OCI-LY1 (cell line): ENCODE measurements around the gene GNA12.
"Not testable (repeated sequence)": the region's sequence is repeated elsewhere in the genome, so short reads cannot be mapped to it uniquely, and the experiment has no call there.

Experiments
- H2AFZ ChIP-seq: fragments of 200-600 bp; sonication (generic), shearing (Covaris generic); 2 replicates; pipeline ENCODE4 v1.6.0; 2014; ENCODE audit warnings: antibody characterized with exemption, mild to moderate bottlenecking, low read length
- H3F3A ChIP-seq: fragments of 200-600 bp; sonication (generic), shearing (Covaris generic); 2 replicates; pipeline ENCODE4 v1.6.0; 2014; ENCODE audit warnings: mild to moderate bottlenecking, antibody characterized with exemption, low read length, moderate library complexity; ENCODE audit not compliant: insufficient read depth
- H3K27ac ChIP-seq: fragments of 200-600 bp; sonication (generic); 2 replicates; pipeline ENCODE4 v1.5.1; 2014; ENCODE audit warnings: low read length, mixed run types, mild to moderate bottlenecking, low read depth; ENCODE audit not compliant: poor library complexity, severe bottlenecking
- H3K27me3 ChIP-seq: fragments of 200-600 bp; sonication (generic); 2 replicates; pipeline ENCODE4 v1.6.0; 2014; ENCODE audit warnings: antibody characterized with exemption, mild to moderate bottlenecking, low read length, moderate library complexity; ENCODE audit not compliant: insufficient read depth
- H3K36me3 ChIP-seq: fragments of 200-600 bp; sonication (generic); 2 replicates; pipeline ENCODE4 v1.6.1; 2014; ENCODE audit warnings: mild to moderate bottlenecking, antibody characterized with exemption, low read length, moderate library complexity, mixed read lengths; ENCODE audit not compliant: insufficient read depth
- H3K4me1 ChIP-seq: fragments of 200-600 bp; sonication (generic); 2 replicates; pipeline ENCODE4 v1.5.1; 2014; ENCODE audit warnings: mild to moderate bottlenecking, low read length, moderate library complexity; ENCODE audit not compliant: insufficient read depth, severe bottlenecking
- H3K4me2 ChIP-seq: fragments of 200-600 bp; sonication (generic), shearing (Covaris generic); 2 replicates; pipeline ENCODE4 v1.6.1; 2014; ENCODE audit warnings: low read length
- H3K4me3 ChIP-seq: fragments of 200-600 bp; sonication (generic); 2 replicates; pipeline ENCODE4 v1.5.1; 2014; ENCODE audit warnings: low read length, low read depth, mild to moderate bottlenecking, mixed read lengths; ENCODE audit not compliant: poor library complexity, severe bottlenecking
- H3K79me2 ChIP-seq: fragments of 200-600 bp; shearing (Covaris generic); 2 replicates; pipeline ENCODE4 v1.6.1; 2016; ENCODE audit warnings: mixed run types, low read length, mixed read lengths; ENCODE audit not compliant: insufficient read depth
- H3K9ac ChIP-seq: fragments of 200-600 bp; sonication (generic), shearing (Covaris generic); 2 replicates; pipeline ENCODE4 v1.6.1; 2014; ENCODE audit warnings: mild to moderate bottlenecking, low read length, mixed read lengths
- H3K9me2 ChIP-seq: fragments of 200-600 bp; sonication (generic), shearing (Covaris generic); 2 replicates; pipeline ENCODE4 v1.6.1; 2014; ENCODE audit warnings: low read depth, mild to moderate bottlenecking, low read length, mixed read lengths
- H3K9me3 ChIP-seq: fragments of 200-600 bp; shearing (Covaris generic); 2 replicates; pipeline ENCODE4 v1.6.1; 2014; ENCODE audit warnings: low read length, mixed read lengths
- H4K20me1 ChIP-seq: fragments of 200-600 bp; sonication (generic), shearing (Covaris generic); 2 replicates; pipeline ENCODE4 v1.6.0; 2016; ENCODE audit warnings: mild to moderate bottlenecking, low read length; ENCODE audit not compliant: insufficient read depth
- EZH2 ChIP-seq: fragments of 200-600 bp; sonication (generic), shearing (Covaris generic); IDR thresholded peaks from 2 replicates; pipeline ENCODE4 v1.8.0; 2017; ENCODE audit warnings: borderline replicate concordance, mixed run types, mild to moderate bottlenecking, antibody characterized with exemption, low read length, moderate library complexity, mixed read lengths
- TF ChIP-seq, protein P1 (sequence below): fragments of 200-600 bp; sonication (generic), shearing (Covaris generic); IDR thresholded peaks from 2 replicates; pipeline ENCODE4 v1.5.1; 2017; ENCODE audit warnings: mild to moderate bottlenecking, antibody characterized with exemption, low read length, moderate library complexity, mixed read lengths

Gene GNA12

DNA sequence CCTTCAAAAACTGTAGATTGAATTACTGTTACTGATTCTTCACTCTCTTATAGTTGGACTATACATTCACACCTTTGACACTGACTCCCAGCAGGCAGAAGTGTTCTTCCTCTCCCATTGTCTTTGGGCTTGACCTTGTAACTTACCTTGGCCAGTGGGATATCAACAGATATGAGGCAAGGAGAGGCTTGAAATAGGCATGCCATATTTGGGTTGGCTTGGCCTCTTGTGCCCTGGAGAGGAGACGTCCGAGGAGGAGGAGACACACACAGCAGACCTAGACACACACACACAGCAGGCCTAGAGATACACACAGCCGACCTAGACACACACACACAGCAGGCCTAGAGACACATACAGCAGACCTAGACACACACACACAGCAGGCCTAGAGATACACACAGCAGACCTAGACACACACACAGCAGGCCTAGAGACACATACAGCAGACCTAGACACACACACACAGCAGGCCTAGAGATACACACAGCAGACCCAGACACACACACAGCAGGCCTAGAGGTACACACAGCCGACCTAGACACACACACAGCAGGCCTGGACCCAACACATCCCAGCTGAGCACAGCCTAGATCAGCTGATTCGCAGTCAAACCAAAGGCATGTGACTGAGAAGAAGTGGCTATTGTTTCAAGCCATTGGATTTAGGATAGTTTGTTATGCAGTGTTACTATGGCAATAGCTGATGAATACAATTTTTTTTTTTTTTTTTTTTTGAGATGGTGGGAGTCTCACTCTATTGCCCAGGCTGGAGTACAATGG is 12.5 kb upstream of the GNA12 start:
- Histone ChIP-seq H3K27me3 (peaks cover 3% of the 10 kb centered on the region; the same call in 1 of the 2 replicates), H3K36me3 (no peaks in the 10 kb centered on the region), H2AFZ (no peak overlapping the region), H3K4me2 (no peak overlapping the region), H3K9me2 (no peaks in the 10 kb centered on the region), H3F3A (no peaks in the 10 kb centered on the region), H3K79me2 (no peaks in the 10 kb centered on the region), H3K4me3 (no peak overlapping the region), H3K9me3 (no peaks in the 10 kb centered on the region), H3K4me1 (no peaks in the 10 kb centered on the region), H3K9ac (no peak overlapping the region), H4K20me1 (no peaks in the 10 kb centered on the region), H3K27ac (no peak overlapping the region)
- TF ChIP-seq, protein P1, sequence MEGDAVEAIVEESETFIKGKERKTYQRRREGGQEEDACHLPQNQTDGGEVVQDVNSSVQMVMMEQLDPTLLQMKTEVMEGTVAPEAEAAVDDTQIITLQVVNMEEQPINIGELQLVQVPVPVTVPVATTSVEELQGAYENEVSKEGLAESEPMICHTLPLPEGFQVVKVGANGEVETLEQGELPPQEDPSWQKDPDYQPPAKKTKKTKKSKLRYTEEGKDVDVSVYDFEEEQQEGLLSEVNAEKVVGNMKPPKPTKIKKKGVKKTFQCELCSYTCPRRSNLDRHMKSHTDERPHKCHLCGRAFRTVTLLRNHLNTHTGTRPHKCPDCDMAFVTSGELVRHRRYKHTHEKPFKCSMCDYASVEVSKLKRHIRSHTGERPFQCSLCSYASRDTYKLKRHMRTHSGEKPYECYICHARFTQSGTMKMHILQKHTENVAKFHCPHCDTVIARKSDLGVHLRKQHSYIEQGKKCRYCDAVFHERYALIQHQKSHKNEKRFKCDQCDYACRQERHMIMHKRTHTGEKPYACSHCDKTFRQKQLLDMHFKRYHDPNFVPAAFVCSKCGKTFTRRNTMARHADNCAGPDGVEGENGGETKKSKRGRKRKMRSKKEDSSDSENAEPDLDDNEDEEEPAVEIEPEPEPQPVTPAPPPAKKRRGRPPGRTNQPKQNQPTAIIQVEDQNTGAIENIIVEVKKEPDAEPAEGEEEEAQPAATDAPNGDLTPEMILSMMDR, result no peak
- TF ChIP-seq EZH2, result no peak

DNA sequence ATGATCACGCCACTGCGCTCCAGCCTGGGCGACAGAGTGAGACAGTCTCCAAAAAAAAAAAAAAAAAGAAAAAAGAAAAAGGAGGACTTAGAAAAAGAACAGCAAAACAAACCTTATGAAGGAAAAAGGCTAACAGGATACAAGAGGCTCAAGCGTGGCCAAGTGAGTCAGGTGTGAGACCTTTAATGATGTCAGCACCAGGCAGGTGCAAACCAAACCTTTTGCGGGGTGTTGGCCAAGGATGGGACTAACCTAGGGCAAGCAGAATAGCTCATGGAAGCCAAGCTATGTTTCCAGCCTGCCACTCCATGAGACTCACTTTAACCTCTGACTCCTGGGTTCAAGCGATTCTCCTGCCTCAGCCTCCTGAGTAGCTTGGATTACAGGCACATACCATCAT is 11.3 kb upstream of the GNA12 start:
- no peaks in the 10 kb centered on the region for H3K79me2 ChIP-seq
- TF ChIP-seq, protein P1, result no peak
- TF ChIP-seq EZH2, result no peak
- no peaks in the 10 kb centered on the region for H3K9me2 ChIP-seq
- H3F3A ChIP-seq, result no peaks in the 10 kb centered on the region
- H3K9ac ChIP-seq, result no peak overlapping the region
- H3K4me2 ChIP-seq, result no peak overlapping the region
- H3K27ac ChIP-seq, result no peak overlapping the region
- H4K20me1 ChIP-seq, result no peaks in the 10 kb centered on the region
- H3K4me3 ChIP-seq, result no peak overlapping the region
- H3K27me3 ChIP-seq, result peaks cover 3% of the 10 kb centered on the region; the same call in 1 of the 2 replicates
- H3K36me3 ChIP-seq, result no peaks in the 10 kb centered on the region
- no peaks in the 10 kb centered on the region for H3K9me3 ChIP-seq
- no peak overlapping the region for H2AFZ ChIP-seq
- H3K4me1 ChIP-seq, result no peaks in the 10 kb centered on the region

DNA sequence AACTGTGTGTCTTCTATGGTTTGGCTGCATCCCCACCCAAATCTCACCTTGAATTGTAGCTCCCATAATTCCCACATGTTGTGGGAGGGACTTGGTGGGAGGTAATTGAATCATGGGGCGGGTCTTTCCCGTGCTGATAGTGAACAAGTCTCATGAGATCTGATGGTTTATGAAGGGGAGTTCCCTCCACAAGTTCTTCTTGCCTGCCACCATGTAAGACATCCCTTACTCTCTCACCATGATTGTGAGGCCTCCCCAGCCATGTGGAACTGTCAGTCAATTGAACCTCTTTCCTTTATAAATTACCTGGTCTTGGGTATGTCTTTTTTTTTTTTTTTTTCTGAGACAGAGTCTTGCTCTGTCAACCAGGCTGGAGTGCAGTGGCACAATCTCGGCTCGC is 9.4 kb upstream of the GNA12 start:
- H4K20me1 ChIP-seq, H3K4me3 ChIP-seq, H3K4me2 ChIP-seq, H3K36me3 ChIP-seq, H3K27ac ChIP-seq, H3K9me2 ChIP-seq, H2AFZ ChIP-seq, H3K79me2 ChIP-seq, H3K27me3 ChIP-seq, H3K9me3 ChIP-seq, H3K4me1 ChIP-seq, H3F3A ChIP-seq, H3K9ac ChIP-seq: not testable (repeated sequence)

DNA sequence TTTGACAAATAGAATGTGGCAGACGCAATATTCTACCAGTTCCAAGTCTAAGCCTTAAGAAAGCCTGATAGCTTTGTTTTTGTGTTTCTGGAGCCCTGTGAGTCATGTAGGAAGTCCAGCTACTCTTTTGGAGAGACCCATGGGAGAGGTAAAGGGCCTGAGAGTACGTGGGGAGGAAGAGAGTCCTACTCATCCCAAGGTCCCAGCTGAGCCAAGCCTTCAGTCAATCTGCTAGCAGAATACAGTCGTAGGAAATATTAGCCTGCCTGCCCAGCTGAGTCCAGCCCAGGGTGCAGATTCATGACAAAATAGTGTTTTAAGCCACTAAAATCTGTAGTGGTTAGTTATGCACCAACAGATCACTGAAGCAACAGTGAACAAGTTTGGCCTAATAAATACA is 9.0 kb upstream of the GNA12 start:
- H3K9me3 ChIP-seq, result no peaks in the 10 kb centered on the region
- H3K79me2 ChIP-seq, result no peaks in the 10 kb centered on the region
- H2AFZ ChIP-seq, result no peak overlapping the region
- no peaks in the 10 kb centered on the region for H3K36me3 ChIP-seq
- no peak overlapping the region for H3K4me3 ChIP-seq
- no peaks in the 10 kb centered on the region for H3F3A ChIP-seq
- H3K4me2 ChIP-seq, result no peak overlapping the region
- no peaks in the 10 kb centered on the region for H3K9me2 ChIP-seq
- H3K9ac ChIP-seq, result no peak overlapping the region
- H4K20me1 ChIP-seq, result no peaks in the 10 kb centered on the region
- H3K4me1 ChIP-seq, result no peaks in the 10 kb centered on the region
- peaks cover 3% of the 10 kb centered on the region; the same call in 1 of the 2 replicates for H3K27me3 ChIP-seq
- TF ChIP-seq, protein P1, result no peak
- no peak for TF ChIP-seq EZH2
- no peak overlapping the region for H3K27ac ChIP-seq
